HG03432 (cell line): ENCODE results near the gene GALNT18.

Experiments used
- ATAC-seq: cut with Tn5 transposase; IDR thresholded peaks from one replicate; pipeline ENCODE4 v1.9.1; 2021; ENCODE audit warnings: mild to moderate bottlenecking, moderate library complexity; ENCODE audit not compliant: unreplicated experiment

The GALNT18 gene

DNA sequence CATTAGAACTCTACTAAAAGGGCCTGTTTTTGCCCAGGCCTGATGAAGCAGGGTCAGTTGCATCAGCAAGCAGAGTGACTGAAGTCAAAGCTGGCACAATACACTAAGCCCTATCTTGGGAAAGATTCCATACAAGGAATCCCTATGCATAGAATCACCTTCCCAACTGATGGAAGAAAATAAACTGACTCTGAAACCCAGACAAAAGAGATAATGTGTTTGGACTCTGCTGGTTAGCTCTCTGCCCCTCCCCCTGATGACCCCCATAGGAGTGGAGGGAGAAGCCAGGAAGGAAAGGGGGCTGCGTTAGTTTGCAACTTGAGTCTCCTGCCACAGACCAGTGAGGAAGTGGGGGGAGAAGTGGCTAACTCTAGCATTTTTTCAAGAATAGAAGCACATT, 32.9 kb downstream of the GALNT18 start:
- ATAC-seq = no peak

DNA sequence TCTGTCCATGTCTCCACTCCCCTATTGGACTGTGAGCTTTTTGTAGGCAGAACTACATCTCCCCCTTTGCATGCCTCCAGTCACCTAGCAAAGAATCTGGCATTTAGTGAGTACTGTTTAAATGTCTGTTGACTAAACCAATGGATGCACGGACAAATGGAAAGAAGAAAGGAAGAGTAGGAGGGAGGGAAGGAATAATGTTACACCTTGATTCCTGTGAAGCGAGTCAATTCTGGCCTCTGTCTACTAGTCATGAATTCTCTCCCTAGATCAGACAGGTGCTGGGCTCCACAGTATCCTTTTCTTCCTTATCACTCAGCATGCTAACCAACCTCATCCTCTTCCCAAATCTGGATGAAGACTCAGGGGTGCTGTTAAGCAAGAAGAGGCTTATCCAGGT, 33.6 kb downstream of the GALNT18 start:
- ATAC-seq = no peak

DNA sequence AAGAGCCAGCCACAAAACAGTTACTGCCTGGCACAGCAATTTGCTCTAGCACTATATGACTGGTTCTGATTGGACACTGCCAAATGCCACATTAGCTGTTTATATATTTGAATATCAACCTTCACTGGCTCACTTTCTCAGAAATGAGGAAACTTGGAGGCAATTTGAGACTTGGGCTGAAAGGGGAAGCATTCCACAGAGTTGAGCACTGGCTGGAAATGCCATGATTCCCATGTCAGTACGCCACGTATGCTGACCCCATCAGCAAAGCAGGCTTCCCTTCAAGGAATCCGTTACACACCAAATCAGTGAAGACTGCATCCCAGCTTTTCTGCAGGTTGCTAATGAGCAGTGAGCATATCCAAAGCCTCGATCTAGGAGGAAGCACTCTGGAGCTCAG, 34.7 kb downstream of the GALNT18 start:
- ATAC-seq = no peak

GRCh38 chr11:11586465-11586864, 35.3 kb downstream of the GALNT18 start:
- ATAC-seq = no peak

GRCh38 chr11:11584937-11585336, 36.9 kb downstream of the GALNT18 start:
- ATAC-seq = no peak

GRCh38 chr11:11584530-11584810, 37.3 kb downstream of the GALNT18 start:
- ATAC-seq = no peak

GRCh38 chr11:11583801-11584529, 37.8 kb downstream of the GALNT18 start:
- ATAC-seq = no peak

- ATAC-seq = no peak
Measured at GRCh38 chr11:11582011-11582701, 39.6 kb downstream of the GALNT18 start.

DNA sequence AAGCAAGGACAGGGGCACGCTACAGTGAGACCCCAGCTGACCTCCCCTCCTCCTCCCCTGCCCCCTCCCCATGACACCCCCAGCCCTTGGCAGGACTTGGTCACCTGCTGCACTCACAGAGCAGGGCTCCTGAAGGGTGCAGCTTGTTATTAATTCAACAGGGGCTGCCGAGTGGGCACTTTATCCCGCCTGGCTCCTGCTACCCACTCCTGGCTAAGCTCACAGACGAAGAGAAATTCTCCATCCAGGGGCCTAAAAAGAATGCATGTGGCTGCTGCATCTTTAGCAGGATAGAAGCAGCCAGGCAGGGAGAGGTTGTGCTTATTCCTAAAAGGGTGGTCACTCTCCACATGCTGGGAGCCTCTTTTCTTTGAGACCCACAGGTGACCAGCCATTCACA, 40.3 kb downstream of the GALNT18 start:
- ATAC-seq = no peak

DNA sequence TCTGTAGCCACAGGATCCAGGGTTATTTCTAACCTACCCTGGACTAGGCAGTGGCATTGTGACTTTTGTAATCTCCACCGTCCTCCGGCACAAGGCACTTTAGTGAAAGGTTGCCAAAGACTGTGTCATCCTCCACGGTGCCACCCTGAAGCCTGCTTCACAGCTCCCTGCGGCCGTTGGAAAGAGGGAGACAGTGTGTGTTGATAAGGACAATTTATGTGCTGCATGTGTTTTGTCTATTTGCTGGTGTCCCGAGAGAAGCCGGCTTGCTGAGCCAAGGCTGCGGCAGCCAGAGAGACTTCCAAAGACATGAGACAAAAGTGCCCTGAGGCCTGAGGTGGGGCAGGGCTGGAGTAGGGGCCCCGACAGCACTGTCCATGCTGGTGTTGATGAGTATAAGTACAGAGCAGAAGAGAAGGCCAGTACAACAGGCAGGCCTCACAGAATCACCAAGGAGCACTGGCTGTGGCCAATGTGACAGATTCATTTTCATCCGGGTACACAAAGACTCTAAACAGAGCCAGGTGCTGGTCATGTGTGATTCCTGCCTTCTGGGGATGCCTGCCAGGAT, 40.9 kb downstream of the GALNT18 start:
- ATAC-seq = no peak

- no peak for ATAC-seq
Measured at GRCh38 chr11:11580012-11580411, 41.8 kb downstream of the GALNT18 start.

- no peak for ATAC-seq
Measured at GRCh38 chr11:11579012-11579988, 42.5 kb downstream of the GALNT18 start.

- no peak for ATAC-seq
Measured at GRCh38 chr11:11577932-11578911, 43.6 kb downstream of the GALNT18 start.

DNA sequence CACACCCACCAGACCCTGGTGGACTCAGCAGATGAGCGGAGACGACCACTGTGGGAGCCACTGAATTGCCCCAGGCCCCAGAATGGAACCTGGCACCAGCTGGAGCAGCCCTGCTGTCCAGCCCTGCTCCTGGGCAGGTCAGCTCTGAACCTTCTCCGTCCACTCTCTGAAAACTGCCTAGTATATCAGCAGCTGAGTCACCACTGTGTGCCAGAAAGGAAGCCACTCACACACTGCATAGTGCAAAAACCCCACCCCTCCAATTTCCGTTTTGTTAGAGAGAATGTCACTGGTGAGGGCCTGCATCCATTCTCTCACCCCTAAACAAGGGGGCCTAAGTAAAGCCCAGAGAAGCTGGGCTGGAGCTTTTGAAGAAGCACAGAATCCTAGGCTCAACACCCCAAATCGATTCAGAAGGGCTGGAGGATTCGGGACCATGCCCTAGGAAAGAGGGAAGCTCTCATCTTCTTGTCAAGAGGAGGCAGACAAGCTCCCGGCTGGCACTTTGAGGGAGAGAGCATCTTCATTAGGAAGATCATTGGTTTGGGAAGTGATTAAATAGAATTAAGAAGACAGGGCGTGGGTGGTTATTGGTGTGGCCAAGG, 44.5 kb downstream of the GALNT18 start:
- ATAC-seq = no peak

GRCh38 chr11:11574373-11575287, 47.2 kb downstream of the GALNT18 start:
- no peak for ATAC-seq

DNA sequence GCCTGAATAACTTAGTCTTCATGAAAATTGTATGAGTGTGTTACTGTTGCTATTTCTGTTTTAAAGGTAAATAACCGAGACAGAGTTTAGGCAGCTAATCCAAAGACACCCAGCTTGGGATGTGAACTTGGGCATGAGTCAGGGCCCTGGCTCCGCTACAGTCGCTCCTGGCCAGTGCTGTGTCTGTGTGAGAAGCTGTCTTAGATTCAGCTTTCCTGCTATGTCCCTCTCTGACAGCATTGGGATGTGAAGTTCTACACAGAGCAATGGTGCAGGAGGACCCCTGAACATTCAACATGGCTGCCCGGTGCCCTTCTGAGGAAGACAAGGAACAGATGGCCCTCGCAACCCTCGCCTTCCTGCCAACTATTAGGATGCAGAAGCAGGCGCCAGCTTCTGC, 49.4 kb downstream of the GALNT18 start:
- ATAC-seq = no peak

DNA sequence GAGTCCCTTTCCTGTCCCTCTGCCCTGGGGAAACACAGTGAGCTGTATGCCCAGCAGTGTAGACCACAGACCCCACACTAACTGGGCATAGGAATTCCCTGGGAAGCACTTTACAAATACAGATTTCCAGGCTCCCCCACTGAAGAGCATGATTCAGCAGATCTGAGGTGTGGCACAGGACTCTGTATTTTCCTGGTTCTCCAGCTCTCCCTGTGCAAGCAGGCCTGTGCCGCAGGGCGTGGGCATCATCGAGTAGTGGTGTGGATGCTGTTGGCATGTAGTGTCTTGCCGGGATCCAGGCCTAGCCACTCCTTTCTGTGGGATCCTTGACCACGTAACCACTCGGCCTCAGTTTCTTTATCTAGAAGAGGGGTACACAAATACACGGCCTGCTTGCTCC, 49.9 kb downstream of the GALNT18 start:
- no peak for ATAC-seq

GRCh38 chr11:11570823-11571222, 51.0 kb downstream of the GALNT18 start:
- ATAC-seq = no peak
